Ovary (tissue), 3 donors: Measurements from ENCODE around the gene GRK7.
"Not testable (repeated sequence)": the region's sequence is repeated elsewhere in the genome, so short reads cannot be mapped to it uniquely, and the experiment has no call there.

Source experiments
- CTCF ChIP-seq, 3 donors: fragments of 450-650 bp in 2 of 3; fragments of 200-600 bp in 1 of 3; IDR thresholded peaks; one replicate each; pipeline versions ENCODE4 v1.5.1 to v1.8.0; 2016 to 2022; ENCODE audit warnings: antibody characterized with exemption in 3 of 3, mild to moderate bottlenecking in 1 of 3
- EP300 ChIP-seq: sonication (generic); formaldehyde crosslinking; IDR thresholded peaks from one replicate; pipeline ENCODE4 v1.6.1; 2017; ENCODE audit warnings: antibody characterized with exemption
- donor health status: DM: no; HTN: no; CAD: no.

- not testable (repeated sequence) for TF ChIP-seq CTCF (IDR thresholded peaks at IDR 0.05); EP300
Measured at GRCh38 chr3:141803538-141803937, 40.3 kb downstream of the GRK7 start.
